ENCODE results near the gene SLC12A4.

SLC12A4 gene

DNA sequence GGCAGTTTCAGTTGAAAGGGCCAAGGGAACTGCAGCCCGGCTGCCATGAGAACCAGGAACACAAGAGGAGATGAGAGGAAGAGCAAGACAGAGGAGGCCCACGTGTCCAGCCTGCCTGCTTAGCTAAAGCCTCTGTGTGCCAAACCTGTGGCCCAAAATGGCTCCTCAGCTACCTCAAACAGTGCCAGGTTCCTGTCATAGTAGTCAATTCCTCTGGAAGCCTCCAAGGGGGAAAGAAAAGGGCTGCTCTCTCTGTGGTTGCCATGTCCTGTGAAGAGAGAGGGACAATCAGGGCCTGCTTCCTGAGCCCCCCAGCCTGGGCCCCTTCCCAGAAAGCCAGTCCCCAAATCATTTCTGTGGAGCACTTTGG, 5.2 kb downstream of the SLC12A4 start:
- no peak for DNase-seq (ENCODE audit: low spot score)

DNA sequence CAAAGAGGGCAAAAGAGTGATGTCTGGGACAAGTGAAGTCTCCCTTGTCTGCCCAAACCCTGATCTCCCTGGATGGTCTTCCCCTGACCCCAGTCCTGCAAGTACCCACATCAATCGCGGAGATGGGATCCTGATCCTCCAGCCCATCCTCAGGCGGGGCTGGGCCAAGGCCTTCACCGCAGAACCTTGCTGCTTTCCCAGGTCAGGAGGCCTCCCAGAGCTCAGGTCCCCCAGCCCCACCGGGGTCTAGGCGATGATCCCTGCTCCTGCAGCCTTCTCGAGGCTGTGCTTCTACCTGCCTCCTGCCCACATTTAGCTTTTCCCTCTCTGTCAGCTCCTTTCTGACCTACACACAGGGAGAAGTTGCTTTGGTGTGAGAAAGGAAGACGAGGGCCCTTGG, 6.3 kb downstream of the SLC12A4 start:
- no peak for DNase-seq (ENCODE audit: low spot score)

DNA sequence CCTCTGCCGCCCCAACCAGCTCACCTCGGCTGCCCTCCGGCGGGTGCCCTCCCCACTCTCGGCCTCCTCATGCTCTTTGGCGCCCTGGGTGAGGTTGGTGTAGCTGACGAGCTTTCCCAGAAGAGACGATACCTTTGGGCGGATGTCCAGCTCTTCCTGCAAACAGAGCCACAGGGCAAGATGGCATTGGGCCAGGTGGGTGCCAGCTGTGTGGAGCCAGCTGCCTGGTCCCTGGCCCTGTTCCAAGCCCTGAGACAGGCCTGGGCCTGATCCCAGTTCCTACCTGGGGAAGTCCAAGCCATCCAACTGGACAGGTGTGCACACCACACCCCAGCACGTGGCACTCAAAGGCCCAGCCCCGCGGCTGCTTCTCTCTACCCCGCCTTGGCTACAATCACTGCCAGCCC, 6.9 kb downstream of the SLC12A4 start:
- no peak for DNase-seq (ENCODE audit: low spot score)

DNA sequence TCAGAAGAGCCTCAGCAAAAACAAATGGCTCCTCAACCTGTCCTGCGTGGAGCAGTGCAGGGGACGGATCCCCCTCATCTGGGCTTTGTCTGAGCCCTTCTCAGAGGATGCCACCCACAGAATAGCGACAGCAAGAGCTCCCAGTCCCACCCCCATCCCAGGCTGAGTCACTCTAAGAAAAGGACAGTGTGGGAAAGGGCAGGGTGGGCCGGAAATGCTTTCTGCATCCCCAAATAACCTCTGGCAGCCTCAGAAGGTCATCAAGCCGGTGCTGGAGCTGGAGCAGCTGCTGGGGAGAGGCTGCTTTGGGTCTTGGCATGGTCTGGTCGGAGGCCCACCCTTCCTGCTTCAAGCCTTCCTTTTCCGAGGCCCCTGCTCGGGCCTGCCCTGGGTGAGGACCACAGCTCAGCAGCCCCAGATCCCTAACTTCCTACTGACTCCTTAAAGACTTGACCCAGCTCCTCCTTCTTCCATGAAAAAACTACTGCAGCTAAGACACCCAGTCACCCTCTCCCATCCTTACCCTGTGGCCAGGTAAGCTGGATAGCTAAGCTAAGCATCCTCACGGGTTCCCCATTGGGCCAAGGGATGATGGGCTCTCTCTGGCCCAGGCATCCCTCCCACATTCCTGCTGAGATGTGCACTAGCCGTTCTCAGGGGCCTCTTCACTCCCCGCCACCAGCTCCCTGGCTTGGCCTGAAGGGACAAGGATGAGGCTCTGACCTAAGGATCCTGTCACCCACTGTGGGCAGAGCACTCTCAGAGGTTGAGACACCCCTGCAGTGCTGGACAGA, 8.7 kb downstream of the SLC12A4 start:
- no peak for DNase-seq (ENCODE audit: low spot score)

DNA sequence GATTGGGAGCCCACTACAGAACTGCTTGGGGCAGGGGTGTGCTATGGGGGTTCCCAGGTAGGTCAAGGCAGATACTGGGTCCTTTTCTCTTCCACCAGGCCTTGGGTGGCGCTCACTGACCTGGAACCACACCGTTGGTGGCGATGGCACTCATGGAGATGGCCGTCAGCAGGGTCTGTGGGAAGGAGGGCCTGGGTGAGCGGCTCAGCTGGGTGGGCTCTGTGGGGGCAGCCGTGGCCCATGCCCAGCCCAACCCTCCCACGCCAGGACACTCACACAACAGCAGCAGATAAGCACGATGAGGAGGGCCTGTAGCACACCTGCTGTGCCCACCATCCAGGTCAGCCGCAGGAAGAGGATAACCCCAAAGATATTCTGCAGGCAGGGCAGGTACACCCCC, 10.8 kb downstream of the SLC12A4 start:
- DNase-seq (ENCODE audit: low spot score), result no peak

DNA sequence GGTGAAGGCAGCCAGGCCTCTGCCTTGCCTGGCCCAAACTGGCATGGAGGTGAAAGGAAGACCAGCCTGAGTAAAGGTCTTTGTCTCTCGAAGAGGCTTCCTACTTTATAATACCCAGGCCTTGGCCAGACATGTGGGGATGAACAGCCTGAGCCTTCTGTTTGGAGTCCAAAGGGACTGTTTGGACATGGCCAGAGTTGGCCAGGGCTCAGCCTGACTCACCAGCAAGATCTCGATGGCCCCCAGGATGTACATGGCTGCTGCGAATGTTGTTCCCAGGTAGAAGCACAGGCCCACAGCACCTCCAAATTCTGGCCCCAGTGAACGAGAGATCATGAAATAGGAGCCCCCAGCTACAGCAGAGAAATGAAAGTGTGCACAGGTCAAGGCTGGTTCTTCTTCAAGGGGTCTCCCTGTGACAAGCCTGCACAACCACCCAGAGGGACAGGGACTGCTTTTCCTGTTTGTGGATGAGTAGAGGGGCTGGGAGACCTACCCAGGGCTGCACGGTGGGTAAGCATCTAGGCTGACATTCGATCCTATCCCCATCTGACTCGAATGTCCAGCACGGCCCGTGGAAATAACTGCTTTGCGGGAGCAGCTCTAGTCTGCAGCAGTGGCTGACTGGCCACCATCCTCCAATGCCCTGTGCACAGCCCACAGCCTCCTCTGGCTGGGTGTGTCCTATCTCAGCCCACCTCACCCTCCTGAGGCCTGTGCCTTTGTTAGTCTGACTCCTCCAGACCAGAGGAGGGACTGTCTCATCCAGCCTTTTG, 13.8 kb downstream of the SLC12A4 start:
- no peak for DNase-seq (ENCODE audit: low spot score)

DNA sequence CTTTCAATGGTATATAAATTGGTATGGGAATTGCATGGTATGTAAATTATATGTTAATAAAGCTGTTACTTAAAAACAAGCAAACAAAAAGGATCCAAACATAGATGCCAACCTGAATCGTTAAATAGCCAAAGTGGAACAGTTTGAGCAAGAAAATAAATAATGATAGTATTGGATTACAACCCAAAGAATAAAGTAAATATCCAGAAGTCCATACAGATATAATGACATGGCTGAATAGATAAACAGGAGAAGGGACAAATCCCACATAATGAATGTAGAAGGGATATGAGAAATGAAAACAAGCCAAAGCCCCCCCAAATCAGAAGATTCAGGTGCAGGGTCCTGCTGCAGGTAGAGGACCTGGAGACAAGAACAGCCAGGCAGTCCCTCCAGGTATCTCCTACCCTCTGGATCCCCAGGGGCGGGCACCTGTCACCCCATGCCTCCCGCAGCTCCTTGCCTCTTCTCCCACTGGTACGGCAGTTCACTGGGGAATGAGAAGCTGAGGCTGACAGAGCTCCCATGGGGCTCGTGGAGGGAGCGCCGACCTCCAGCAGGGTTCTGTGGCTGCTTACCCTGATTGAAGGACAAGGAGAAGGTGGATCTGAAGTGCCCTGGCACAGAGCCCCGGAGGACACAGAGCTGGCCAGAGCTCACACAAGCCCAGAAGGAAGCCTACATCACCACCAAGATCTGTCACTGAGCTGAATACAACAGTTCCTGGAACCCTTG, 14.6 kb downstream of the SLC12A4 start:
- DNase-seq (ENCODE audit: low spot score), result no peak

DNA sequence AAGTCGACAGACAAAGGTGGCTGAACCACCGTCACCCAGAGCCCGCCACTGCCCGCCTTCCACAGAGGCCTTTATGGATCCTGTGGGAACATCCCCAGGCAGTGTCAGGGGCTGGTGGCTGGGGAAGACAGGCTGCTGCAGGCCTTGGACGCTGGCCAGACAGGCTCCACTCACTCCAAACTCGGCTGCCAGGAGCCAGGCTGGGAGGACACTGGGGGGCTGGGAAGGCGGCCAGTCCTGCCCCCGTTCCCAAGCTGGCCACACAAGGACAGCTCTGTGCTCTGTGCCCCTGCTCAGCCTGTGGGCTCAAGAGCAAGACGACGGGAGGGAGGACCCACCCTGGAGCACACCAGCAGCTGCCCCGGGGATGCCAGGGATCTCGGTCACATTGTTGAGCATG, 17.0 kb downstream of the SLC12A4 start:
- peak; percentile 92 for DNase-seq (ENCODE audit: low spot score)

DNA sequence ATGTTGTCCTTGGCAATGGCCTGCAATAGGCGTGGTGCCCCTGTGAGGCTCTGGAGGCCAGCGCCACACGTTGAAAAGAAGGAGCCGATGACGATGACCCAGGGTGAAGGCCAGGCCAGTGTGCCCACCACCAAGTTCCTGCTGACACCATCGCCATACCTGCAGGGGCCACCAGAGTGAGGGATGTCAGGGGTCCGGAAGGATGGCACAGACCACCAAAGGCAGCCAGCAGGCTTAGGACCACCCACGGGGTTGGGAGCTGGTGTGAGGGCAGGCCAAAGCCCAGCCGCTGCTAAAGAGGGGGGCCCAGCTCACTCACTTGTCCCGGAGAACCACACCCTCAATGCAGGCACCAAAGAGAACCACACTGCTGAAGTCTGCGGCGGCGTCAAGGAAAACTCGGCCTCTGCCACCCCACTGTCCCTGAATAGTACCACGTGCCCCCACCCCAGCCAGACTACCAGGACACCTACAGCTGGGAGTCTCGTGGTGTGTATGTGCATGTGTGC, 18.0 kb downstream of the SLC12A4 start:
- DNase-seq (ENCODE audit: low spot score), result no peak

DNA sequence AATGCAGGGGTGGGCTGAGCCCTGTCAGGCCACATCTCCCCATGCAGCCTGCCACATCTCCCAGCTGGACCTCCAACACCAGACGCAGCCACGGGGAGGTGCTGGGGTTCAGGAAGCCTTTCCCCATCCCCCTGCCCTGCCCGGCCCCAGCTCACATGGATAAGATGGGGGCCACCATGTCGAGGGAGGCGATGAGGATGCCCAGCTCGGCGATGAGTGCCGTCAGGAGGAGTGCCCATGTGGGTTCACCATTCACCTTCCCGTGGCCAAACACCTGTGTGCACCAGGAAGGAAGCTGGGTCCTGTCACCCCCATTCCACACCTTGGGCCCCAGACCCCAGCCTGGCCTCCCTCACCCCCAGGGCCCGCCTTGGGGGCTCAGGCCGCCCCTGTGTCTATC, 18.8 kb downstream of the SLC12A4 start:
- no peak for DNase-seq (ENCODE audit: low spot score)

DNA sequence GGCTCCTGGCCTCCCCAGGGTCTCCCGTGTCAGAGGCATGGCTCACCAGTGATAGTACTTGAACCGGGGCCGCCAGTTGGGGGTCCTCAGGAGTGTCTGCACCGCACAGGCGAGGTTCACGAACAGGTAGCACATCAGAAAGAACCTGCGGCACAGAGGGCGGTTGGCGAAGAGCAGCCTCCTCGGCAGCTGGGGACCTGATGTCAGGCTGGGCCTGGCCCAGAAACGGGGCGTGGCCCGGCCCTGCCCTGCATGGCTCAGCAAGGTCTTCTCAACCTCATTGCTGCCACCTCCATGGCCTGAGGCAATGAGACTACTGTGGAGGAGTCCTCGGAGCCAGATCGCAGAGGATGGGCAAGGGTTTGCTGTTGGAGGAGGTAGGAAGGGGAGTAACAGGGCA, 20.4 kb downstream of the SLC12A4 start:
- DNase-seq (ENCODE audit: low spot score), result no peak

DNA sequence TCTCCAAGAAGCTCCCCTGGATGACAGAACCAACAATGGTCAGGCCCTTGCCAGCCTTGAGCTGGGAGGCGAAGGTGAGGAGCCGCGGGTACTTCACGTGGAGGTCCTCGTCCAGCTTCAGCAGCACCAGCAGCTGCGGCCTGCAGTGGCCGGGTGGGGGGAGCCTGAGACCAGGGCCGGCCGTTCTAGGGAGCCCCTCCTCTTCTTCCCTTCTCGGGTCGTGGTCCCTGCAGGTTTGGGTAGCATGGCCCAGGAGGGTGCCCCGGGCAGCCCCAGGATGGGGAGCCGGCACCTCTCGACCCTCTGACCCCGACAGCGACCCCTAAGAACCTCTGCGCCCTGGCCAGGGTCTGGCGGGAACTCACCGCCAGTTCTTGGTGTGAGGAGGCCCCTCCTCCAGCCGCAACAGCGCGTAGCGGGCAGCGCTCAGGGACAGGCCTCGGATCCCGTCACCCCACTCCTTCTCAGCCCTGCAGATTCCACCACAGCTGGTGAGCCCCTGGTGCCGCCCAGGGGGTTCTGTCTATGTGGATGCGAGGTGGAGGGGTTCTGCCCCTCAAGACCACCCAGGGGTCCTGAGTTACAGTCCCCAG, 21.4 kb downstream of the SLC12A4 start:
- no peak for DNase-seq (ENCODE audit: low spot score)

DNA sequence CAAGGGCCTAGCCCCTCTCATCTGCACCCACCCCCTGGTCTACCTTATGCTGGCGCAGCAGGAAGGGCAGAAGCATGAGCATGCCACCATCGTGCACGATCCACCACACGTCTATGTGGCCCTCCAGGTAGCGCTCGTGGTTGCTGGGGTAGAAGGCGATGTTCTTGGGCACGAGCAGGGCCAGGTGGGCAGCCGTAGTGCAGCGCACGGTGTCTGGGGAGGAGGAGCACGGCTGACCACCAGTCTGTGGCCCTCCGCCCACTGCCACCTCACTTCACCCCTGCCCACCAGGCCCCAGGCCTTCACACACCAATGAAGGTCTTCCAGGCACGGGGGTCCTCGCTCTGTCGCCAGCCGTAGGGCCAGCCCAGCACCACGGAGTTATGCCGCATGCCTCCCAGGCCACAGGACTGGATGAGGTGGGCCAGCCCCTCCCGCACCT, 22.3 kb downstream of the SLC12A4 start:
- no peak for DNase-seq (ENCODE audit: low spot score)

DNA sequence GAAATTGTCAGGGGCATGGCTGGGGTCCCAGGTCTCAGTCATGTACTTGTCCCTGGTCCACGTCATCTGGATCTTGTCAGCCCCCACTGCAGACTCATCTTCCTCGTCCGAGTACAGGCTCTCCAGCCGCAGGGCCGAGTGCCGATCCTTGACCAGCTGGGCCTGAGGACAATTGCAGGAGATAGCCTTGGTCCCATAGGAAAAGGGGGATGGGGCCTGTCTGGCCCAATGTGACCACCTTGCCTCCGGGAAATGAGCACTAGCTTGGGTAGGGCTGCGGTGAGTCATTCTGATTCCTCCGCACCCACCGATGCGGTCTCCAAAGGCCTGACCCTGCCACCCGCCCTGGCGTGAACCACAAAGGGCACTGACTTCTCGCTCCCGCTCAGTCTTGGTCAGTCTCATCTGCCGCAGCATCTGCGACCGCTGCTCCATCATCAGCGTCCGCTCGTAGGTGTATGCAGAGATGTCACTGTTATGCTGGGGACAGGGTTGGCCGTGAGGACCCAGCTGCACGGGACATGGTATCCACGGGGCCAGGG, 23.0 kb downstream of the SLC12A4 start:
- DNase-seq (ENCODE audit: low spot score), result no peak

DNA sequence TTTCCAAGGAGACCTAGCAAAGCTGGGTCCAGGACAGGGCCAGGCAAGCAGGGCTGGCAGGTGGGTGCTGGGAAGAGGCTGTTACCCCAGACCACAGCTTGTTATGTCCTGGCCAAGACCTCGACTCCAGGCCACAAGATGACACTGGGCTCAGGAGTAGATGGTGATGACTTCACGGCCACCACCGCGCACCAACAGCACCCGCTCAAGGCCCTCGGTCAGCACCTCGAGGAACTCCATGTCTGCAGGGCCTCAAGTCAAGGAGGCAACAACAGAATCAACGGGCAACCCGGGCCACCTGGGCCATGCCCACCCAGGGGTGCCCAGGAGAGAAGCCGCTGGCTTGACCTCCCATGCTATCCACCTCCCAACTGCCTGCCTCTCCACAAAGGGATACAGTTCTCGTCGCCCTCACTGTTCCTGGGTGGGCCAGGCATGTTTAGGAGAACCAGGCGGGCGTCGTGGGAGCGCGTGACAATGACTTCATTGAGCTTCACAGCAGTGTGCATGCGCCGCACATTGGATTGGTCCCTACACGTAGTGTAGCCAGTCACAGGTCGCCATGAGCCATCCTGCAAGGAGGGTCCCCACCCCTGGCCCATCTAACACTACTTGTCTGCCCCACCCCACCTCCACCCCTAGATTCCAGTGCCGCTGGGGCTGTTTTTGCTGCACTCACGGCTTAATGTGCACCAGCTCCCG, 23.6 kb downstream of the SLC12A4 start:
- no peak for DNase-seq (ENCODE audit: low spot score)

DNA sequence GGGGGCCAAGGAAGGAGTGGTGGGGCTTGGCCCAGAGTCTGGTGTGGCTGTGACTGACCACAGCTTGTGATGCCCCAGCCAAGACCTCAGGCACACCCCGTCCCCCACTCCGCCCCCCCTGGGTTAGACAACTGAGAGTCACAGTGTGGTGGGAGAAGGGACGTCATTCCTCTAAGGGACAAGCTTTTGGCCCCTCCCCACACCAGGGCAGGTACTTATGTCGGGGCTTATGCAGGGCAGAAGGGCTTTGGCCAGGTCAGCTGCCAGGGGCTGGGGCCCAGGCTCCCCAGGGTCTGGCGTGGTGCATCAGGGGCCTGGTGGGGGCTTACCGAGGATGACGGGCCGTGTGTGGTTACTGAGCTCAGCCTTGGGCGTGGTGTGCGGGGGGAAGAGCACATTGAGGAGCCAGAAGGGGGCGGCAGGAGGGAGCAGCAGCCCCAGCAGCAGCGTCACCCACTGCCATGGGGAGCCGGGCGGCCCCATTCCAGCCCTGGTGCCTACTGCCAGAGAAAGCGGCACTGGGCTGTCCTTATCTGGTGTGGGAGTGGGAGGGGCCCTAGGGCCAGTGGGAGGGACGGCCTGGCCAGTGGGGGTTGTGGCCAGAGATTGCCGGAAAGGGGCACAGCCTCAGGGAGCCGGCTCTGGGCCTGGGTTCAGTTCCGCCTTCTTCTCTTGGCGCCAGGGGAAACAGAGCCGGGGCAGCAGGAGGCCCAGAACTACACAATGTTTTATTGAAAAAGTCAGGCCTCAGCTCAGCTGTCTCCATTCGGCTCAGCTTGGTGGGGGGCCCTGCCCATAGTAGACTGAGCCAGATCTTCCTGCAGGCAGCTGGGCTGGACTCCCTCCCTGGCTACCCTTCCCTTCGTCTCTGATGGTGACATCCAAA, 24.6 kb downstream of the SLC12A4 start, which contains the start of gene LCAT:
Gene LCAT, minus strand, starts transcription at position 502 of the 886 bp plus-strand sequence. Its CDS starts 19 bp downstream, at position 483.
- peak; percentile 85 for DNase-seq (ENCODE audit: low spot score)

DNA sequence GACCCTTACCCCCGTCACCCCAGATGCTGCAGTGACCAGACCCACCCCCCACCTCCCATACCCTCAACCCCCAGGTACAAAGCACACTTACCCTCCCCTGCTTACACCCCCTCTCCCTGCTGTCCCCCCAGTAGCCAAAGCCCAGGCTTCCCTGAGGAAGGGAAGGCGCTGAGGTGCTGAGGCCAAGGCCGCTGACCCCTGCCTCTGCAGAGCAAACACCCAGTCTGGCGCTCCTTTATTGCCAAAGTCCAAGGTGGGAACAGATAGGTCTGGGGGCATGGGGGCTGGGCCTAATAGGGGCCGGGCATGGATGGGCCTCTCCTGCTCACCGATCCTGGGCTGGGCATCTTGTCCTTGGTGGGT, 25.2 kb downstream of the SLC12A4 start:
- no peak for DNase-seq (ENCODE audit: low spot score)

DNA sequence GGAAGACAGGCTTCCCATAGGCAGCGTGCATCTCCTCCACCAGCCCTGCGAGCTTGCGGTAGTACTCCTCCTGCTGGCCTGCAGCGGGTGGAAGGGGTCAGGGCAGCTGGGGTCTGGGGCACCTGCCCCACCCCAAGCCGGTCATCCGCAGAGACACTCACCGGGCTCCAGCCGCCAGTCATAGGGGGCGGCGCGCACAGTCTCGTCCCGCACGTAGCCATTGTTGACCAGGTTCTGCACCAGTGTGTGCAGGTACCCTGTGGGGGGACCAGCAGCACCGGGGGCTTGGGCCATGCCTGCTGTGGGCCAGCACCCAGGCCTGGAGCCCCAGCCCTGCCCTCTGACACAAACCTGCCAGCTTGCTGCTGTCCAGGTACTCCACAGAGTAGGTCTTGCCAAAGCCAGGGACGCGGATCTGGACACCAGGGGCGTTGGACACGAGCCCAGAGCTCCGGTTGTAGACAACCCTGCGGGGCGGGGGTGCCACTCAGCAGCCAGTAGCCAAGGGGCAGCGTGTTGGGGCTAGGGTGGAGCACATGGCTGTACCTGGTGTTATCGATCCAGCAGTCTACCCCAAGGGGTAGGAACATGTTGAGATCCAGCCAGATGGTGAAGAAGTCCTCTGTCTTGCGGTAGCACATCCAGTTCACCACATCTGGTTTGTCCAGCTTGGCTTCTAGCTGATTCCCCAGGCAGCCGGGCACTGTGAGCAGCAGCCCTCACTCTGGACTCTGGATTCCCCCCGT, 25.8 kb downstream of the SLC12A4 start:
- no peak for DNase-seq (ENCODE audit: low spot score)

DNA sequence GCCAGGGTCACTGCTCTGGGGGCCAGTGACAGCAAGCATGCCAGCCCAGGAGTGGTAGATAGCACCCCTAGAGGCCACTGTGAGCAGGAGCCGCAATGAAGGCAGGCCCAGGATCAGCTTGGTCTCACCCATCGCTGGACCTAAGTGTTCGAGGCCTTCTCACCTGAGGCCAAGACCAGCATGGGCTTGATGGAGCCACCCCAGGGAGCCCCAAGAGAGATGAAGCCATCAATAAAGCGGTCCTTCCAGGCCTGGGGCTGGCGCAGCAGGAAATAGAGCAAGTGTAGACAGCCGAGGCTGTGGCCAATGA, 26.3 kb downstream of the SLC12A4 start:
- DNase-seq (ENCODE audit: low spot score), result no peak

All from putamen (tissue), 1 donor.